Measurements from ENCODE around the gene B3GALT4.

B3GALT4 gene

GRCh38 chr6:33271468-33272274 is 5.3 kb upstream of the B3GALT4 start, which contains the start of the genes RPS18 and VPS52 (continued):
- TF ChIP-seq FEZF1 (tag by site-specific recombination; IDR thresholded peaks at IDR 0.05) (0 out of 2 replicates have a peak, but pooled peaks have one; percentile 21), ZBTB48 (tag by site-specific recombination; IDR thresholded peaks at IDR 0.05) (no peak; the same call in 1 of the 2 replicates), ZNF629 (tag by site-specific recombination; IDR thresholded peaks at IDR 0.05) (peak; percentile 91), ATF2 (tag by site-specific recombination; IDR thresholded peaks at IDR 0.05; ENCODE audit: low read depth) (0 out of 2 replicates have a peak, but pooled peaks have one; percentile 5), ZNF266 (tag by site-specific recombination; IDR thresholded peaks at IDR 0.05; ENCODE audit: low read depth) (no peak), REPIN1 (tag by site-specific recombination; IDR thresholded peaks at IDR 0.05; ENCODE audit: low read depth) (0 out of 2 replicates have a peak, but pooled peaks have one; percentile 12), ZNF76 (tag by site-specific recombination; IDR thresholded peaks at IDR 0.05; ENCODE audit: borderline replicate concordance, low read depth) (no peak; the same call in none of the 2 replicates), YY1 (tag by site-specific recombination; IDR thresholded peaks at IDR 0.05) (peak; percentile 99), ZNF626 (tag by site-specific recombination; IDR thresholded peaks at IDR 0.05) (no peak), ZNF837 (tag by site-specific recombination; IDR thresholded peaks at IDR 0.05) (no peak), ZNF10 (tag by site-specific recombination; IDR thresholded peaks at IDR 0.05) (no peak), ZSCAN16 (tag by site-specific recombination; IDR thresholded peaks at IDR 0.05) (no peak), CTCF (tag by site-specific recombination; IDR thresholded peaks at IDR 0.05) (peak; percentile 49; the same call in 1 of the 2 replicates), ZNF223 (tag by site-specific recombination; IDR thresholded peaks at IDR 0.05) (no peak), KLF16 (tag by site-specific recombination; IDR thresholded peaks at IDR 0.05) (peak; percentile 51; the same call in 1 of the 2 replicates), RBAK (tag by site-specific recombination; IDR thresholded peaks at IDR 0.05) (no peak), PRDM2 (tag by site-specific recombination; IDR thresholded peaks at IDR 0.05; ENCODE audit: borderline replicate concordance) (no peak), ZNF785 (tag by site-specific recombination; IDR thresholded peaks at IDR 0.05) (0 out of 2 replicates have a peak, but pooled peaks have one; percentile 15), ZBTB49 (tag by site-specific recombination; IDR thresholded peaks at IDR 0.05; ENCODE audit: low read depth) (no peak), SALL2 (tag by site-specific recombination; IDR thresholded peaks at IDR 0.05; ENCODE audit: borderline replicate concordance) (no peak), ZNF292 (tag by site-specific recombination; IDR thresholded peaks at IDR 0.05; ENCODE audit: borderline replicate concordance, low read depth) (no peak), ZNF510 (tag by site-specific recombination; IDR thresholded peaks at IDR 0.05; ENCODE audit: insufficient replicate concordance) (no peak), ZNF530 (tag by site-specific recombination; IDR thresholded peaks at IDR 0.05; ENCODE audit: low read depth) (0 out of 2 replicates have a peak, but pooled peaks have one; percentile 8), ZNF112 (tag by site-specific recombination; IDR thresholded peaks at IDR 0.05) (no peak)
